Brain microvascular endothelial cell (primary cell): Measurements from ENCODE around the gene OSR1.

ENCODE experiments used
- DNase-seq: peaks from one replicate; pipeline ENCODE4 v3.0.0-alpha.2; 2020
- H3K27ac ChIP-seq: fragments of 250-450 bp; sonication (Bioruptor Pico); 2 replicates; pipeline ENCODE4 v1.5.1; 2020; ENCODE audit warnings: mild to moderate bottlenecking, moderate library complexity
- H3K27me3 ChIP-seq: fragments of 250-450 bp; sonication (Bioruptor Pico); replicated peaks from 2 replicates; pipeline ENCODE4 v1.5.1; 2020; ENCODE audit warnings: mild to moderate bottlenecking
- H3K36me3 ChIP-seq: fragments of 250-450 bp; sonication (Bioruptor Pico); replicated peaks from 2 replicates; pipeline ENCODE4 v1.5.1; 2020; ENCODE audit warnings: mild to moderate bottlenecking
- H3K4me3 ChIP-seq: 2 replicates; pipeline ENCODE4 v1.5.1; 2011; ENCODE audit warnings: low read depth, mild to moderate bottlenecking, control low read depth, low read length, moderate library complexity
- in situ Hi-C: cut with HindIII; loops from 2 replicates; pipeline ENCODE4 v1.10.0; 2017; ENCODE audit warnings: low sequenced_read_pairs, low pct_ligation_motif_present
- TF ChIP-seq, protein P1 (sequence below): IDR thresholded peaks from 2 replicates; pipeline ENCODE4 v1.5.1; 2011; ENCODE audit warnings: low read depth, mild to moderate bottlenecking, moderate library complexity, low read length, control low read depth, inconsistent platforms; ENCODE audit errors: missing control alignments

Gene OSR1

GRCh38 chr2:19377717-19378116 lies 19.3 kb upstream of the OSR1 start:
- TF ChIP-seq, protein P1, sequence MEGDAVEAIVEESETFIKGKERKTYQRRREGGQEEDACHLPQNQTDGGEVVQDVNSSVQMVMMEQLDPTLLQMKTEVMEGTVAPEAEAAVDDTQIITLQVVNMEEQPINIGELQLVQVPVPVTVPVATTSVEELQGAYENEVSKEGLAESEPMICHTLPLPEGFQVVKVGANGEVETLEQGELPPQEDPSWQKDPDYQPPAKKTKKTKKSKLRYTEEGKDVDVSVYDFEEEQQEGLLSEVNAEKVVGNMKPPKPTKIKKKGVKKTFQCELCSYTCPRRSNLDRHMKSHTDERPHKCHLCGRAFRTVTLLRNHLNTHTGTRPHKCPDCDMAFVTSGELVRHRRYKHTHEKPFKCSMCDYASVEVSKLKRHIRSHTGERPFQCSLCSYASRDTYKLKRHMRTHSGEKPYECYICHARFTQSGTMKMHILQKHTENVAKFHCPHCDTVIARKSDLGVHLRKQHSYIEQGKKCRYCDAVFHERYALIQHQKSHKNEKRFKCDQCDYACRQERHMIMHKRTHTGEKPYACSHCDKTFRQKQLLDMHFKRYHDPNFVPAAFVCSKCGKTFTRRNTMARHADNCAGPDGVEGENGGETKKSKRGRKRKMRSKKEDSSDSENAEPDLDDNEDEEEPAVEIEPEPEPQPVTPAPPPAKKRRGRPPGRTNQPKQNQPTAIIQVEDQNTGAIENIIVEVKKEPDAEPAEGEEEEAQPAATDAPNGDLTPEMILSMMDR = peak; percentile 44
- Histone ChIP-seq H3K4me3 (no peak overlapping the region), H3K36me3 (no peaks in the 10 kb centered on the region), H3K27ac (no peak overlapping the region), H3K27me3 (no peaks in the 10 kb centered on the region)
- no peak for DNase-seq
- in situ Hi-C loops = no loop called here

GRCh38 chr2:19373352-19373751 lies 14.9 kb upstream of the OSR1 start:
- Histone ChIP-seq H3K27me3 (no peaks in the 10 kb centered on the region), H3K36me3 (no peaks in the 10 kb centered on the region), H3K27ac (no peak overlapping the region), H3K4me3 (no peak overlapping the region)
- in situ Hi-C loops = loop anchor here (25.0 kb wide), 1 partner anchor 489 kb away; no protein-coding TSS in a partner anchor
- TF ChIP-seq, protein P1 = no peak
- DNase-seq = no peak

DNA sequence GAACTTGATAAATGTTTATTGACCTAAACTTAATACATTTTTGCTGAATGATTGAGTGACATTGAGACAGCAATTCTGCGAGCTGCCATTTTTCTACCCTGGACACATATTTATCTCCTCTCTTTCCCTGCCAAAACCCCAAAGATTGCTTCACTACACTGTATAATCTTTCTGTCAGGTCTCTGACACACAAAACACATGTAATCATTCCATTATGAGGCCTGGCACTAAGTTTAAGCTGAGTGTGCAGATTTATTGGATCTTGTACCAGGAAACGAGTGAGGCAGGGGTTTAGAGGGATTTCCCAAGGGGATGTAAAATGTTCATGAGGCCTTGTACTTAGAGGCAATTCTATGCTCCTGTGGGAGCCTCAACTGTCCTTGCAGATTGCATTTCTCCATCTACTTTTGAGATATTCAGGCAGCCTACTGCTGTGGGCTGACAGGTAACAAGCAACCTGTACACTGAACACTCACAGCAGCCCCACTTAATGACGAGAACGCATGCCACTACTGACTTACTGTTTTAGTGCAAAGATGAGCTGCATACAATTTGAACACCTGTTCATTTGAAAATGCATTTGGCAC lies 13.7 kb upstream of the OSR1 start:
- TF ChIP-seq, protein P1 = no peak
- Histone ChIP-seq H3K4me3 (no peak overlapping the region), H3K27ac (no peak overlapping the region), H3K36me3 (no peaks in the 10 kb centered on the region), H3K27me3 (no peaks in the 10 kb centered on the region)
- no peak for DNase-seq
- in situ Hi-C loops = loop anchor here (25.0 kb wide), 1 partner anchor 490 kb away; no protein-coding TSS in a partner anchor

GRCh38 chr2:19369341-19369955 lies 11.0 kb upstream of the OSR1 start:
- Histone ChIP-seq H3K4me3 (no peak overlapping the region), H3K27me3 (no peaks in the 10 kb centered on the region), H3K27ac (no peak overlapping the region), H3K36me3 (no peaks in the 10 kb centered on the region)
- DNase-seq = peak; percentile 43
- in situ Hi-C loops = loop anchor here (10.0 to 25.0 kb wide), 2 partner anchors 493 to 845 kb away; no protein-coding TSS in a partner anchor
- TF ChIP-seq, protein P1 = peak; percentile 84

DNA sequence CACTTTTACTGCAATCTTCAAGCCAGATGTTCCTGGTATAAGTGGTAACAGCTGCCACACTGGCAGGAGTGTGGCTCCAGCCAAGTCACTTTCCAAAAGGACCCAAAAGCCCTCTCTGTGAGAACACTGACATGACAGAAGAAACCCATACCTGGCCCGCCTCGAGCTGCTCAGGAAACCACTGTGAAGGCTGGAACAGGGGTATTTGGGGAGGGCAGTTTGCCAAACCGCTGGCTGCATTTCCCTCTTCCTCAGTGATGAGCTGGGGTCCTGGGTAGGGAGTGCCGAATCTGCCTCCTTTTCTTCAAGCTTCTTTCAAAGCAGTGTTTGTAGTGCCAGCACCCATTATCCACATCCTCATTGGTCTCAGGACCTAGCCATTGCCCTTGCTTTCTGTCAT lies 10.3 kb upstream of the OSR1 start:
- TF ChIP-seq, protein P1 = no peak
- DNase-seq = no peak
- no peak overlapping the region for H3K27ac ChIP-seq
- H3K36me3 ChIP-seq = no peaks in the 10 kb centered on the region
- H3K27me3 ChIP-seq = no peaks in the 10 kb centered on the region
- no peak overlapping the region for H3K4me3 ChIP-seq
- in situ Hi-C loops = loop anchor here (10.0 to 25.0 kb wide), 2 partner anchors 494 to 844 kb away; no protein-coding TSS in a partner anchor

- Histone ChIP-seq H3K36me3 (no peaks in the 10 kb centered on the region), H3K27me3 (no peaks in the 10 kb centered on the region), H3K27ac (no peak overlapping the region), H3K4me3 (no peak overlapping the region)
- TF ChIP-seq, protein P1 = no peak
- DNase-seq = no peak
- in situ Hi-C loops = loop anchor here (10.0 to 25.0 kb wide), 2 partner anchors 495 to 843 kb away; no protein-coding TSS in a partner anchor
Measured at GRCh38 chr2:19367326-19367725, 8.9 kb upstream of the OSR1 start.
